ENCODE results near the gene RMND5A. TPM values are rescaled to one million over a fixed set of nuclear protein-coding genes. Genes with fewer than 3 reads are reported as not detected.

The RMND5A gene
- total RNA-seq, 1 experiment from 2014 or later = 34.1 TPM

GRCh38 chr2:86818114-86818801, 98.2 kb downstream of the RMND5A start:
- no peak for TF ChIP-seq EZH2phosphoT487 (IDR thresholded peaks at IDR 0.05; ENCODE audit: borderline replicate concordance, low read length)
- H2AFZ ChIP-seq (ENCODE audit: low read length) = no peak overlapping the region
- no peaks in the 10 kb centered on the region for H3F3A ChIP-seq (ENCODE audit: low read length, unreplicated experiment)
- H3K9ac ChIP-seq (ENCODE audit: low read length) = no peak overlapping the region
- no peak overlapping the region for H3K4me3 ChIP-seq (ENCODE audit: low read length)
- H3K4me1 ChIP-seq (ENCODE audit: insufficient read depth, low read length) = no peaks in the 10 kb centered on the region
- H3K9me2 ChIP-seq (replicated peaks; ENCODE audit: low read length) = no peaks in the 10 kb centered on the region
- H4K20me1 ChIP-seq (ENCODE audit: low read length) = no peaks in the 10 kb centered on the region
- no peak for DNase-seq
- intact Hi-C loops (cut with micrococcal nuclease) = no loop called here
- H3K9me3 ChIP-seq (ENCODE audit: low read length) = no peaks in the 10 kb centered on the region
- H3K27ac ChIP-seq (ENCODE audit: low read length) = no peak overlapping the region
- BruUV-seq (replicated peaks) = no TSS peak
- H3K36me3 ChIP-seq (ENCODE audit: low read depth, low read length) = no peaks in the 10 kb centered on the region
- CTCF ChIA-PET = no interaction called here
- H3K4me2 ChIP-seq (ENCODE audit: low read length) = no peak overlapping the region
- H3K79me2 ChIP-seq (ENCODE audit: low read length) = no peaks in the 10 kb centered on the region
- H3K27me3 ChIP-seq (ENCODE audit: low read length) = no peaks in the 10 kb centered on the region
- no peak for ATAC-seq
- POLR2A ChIA-PET (ENCODE audit: unreplicated experiment) = no interaction called here

GRCh38 chr2:86818957-86819356, 98.9 kb downstream of the RMND5A start:
- Histone ChIP-seq H3K36me3 (ENCODE audit: low read depth, low read length) (no peaks in the 10 kb centered on the region), H3K9me2 (replicated peaks; ENCODE audit: low read length) (no peaks in the 10 kb centered on the region), H3K9ac (ENCODE audit: low read length) (no peak overlapping the region), H3F3A (ENCODE audit: low read length, unreplicated experiment) (no peaks in the 10 kb centered on the region), H3K4me3 (ENCODE audit: low read length) (no peak overlapping the region), H3K27ac (ENCODE audit: low read length) (no peak overlapping the region), H3K9me3 (ENCODE audit: low read length) (no peaks in the 10 kb centered on the region), H3K79me2 (ENCODE audit: low read length) (no peaks in the 10 kb centered on the region), H2AFZ (ENCODE audit: low read length) (no peak overlapping the region), H3K4me2 (ENCODE audit: low read length) (no peak overlapping the region), H3K27me3 (ENCODE audit: low read length) (no peaks in the 10 kb centered on the region), H3K4me1 (ENCODE audit: insufficient read depth, low read length) (no peaks in the 10 kb centered on the region), H4K20me1 (ENCODE audit: low read length) (no peaks in the 10 kb centered on the region)
- ChIA-PET CTCF (no interaction called here), POLR2A (ENCODE audit: unreplicated experiment) (no interaction called here)
- ATAC-seq (no peak), DNase-seq (no peak)
- intact Hi-C loops (cut with micrococcal nuclease) = no loop called here
- TF ChIP-seq EZH2 (IDR thresholded peaks at IDR 0.05; ENCODE audit: low read length, unreplicated experiment) (no peak), EZH2phosphoT487 (IDR thresholded peaks at IDR 0.05; ENCODE audit: borderline replicate concordance, low read length) (no peak)
- TF ChIP-seq, protein P1, sequence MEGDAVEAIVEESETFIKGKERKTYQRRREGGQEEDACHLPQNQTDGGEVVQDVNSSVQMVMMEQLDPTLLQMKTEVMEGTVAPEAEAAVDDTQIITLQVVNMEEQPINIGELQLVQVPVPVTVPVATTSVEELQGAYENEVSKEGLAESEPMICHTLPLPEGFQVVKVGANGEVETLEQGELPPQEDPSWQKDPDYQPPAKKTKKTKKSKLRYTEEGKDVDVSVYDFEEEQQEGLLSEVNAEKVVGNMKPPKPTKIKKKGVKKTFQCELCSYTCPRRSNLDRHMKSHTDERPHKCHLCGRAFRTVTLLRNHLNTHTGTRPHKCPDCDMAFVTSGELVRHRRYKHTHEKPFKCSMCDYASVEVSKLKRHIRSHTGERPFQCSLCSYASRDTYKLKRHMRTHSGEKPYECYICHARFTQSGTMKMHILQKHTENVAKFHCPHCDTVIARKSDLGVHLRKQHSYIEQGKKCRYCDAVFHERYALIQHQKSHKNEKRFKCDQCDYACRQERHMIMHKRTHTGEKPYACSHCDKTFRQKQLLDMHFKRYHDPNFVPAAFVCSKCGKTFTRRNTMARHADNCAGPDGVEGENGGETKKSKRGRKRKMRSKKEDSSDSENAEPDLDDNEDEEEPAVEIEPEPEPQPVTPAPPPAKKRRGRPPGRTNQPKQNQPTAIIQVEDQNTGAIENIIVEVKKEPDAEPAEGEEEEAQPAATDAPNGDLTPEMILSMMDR (conservative IDR thresholded peaks at IDR 0.05; ENCODE audit: low read depth, low read length) = no peak
- no TSS peak for BruUV-seq (replicated peaks)

DNA sequence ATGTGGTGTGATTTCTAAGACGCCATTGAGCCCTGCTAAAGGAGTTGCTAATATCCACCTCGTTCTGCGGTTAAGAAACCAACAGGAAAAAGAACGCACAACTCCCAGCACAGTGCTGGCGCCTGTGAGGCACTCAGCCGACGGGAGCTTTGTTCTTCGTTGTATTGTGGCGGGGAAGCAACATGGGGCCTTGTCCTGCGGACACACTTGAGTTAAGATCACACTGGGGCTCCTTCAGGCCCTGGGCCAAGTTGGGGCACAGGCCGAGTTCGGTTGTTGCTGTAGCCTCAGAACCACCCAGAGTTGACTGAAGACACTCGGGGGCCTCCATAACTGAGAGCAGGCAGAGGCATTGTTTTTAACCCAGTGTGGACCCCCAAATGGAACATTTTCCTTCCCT, 101.2 kb downstream of the RMND5A start:
- Histone ChIP-seq H3K27me3 (ENCODE audit: low read length) (no peaks in the 10 kb centered on the region; the same call in 1 of the 2 replicates), H3K4me3 (ENCODE audit: low read length) (no peak overlapping the region), H3K36me3 (ENCODE audit: low read depth, low read length) (no peaks in the 10 kb centered on the region), H3K9ac (ENCODE audit: low read length) (no peak overlapping the region), H3K4me1 (ENCODE audit: insufficient read depth, low read length) (no peaks in the 10 kb centered on the region), H3K79me2 (ENCODE audit: low read length) (no peaks in the 10 kb centered on the region), H3K4me2 (ENCODE audit: low read length) (no peak overlapping the region), H2AFZ (ENCODE audit: low read length) (no peak overlapping the region), H3K9me3 (ENCODE audit: low read length) (no peaks in the 10 kb centered on the region), H4K20me1 (ENCODE audit: low read length) (no peaks in the 10 kb centered on the region), H3K9me2 (replicated peaks; ENCODE audit: low read length) (no peaks in the 10 kb centered on the region), H3K27ac (ENCODE audit: low read length) (no peak overlapping the region), H3F3A (ENCODE audit: low read length, unreplicated experiment) (no peaks in the 10 kb centered on the region)
- ATAC-seq = no peak
- TF ChIP-seq EZH2 (IDR thresholded peaks at IDR 0.05; ENCODE audit: low read length, unreplicated experiment) = no peak
- TF ChIP-seq, protein P1 (conservative IDR thresholded peaks at IDR 0.05; ENCODE audit: low read depth, low read length) = no peak
- TF ChIP-seq EZH2phosphoT487 (IDR thresholded peaks at IDR 0.05; ENCODE audit: borderline replicate concordance, low read length) = no peak
- ChIA-PET POLR2A (ENCODE audit: unreplicated experiment) (no interaction called here), CTCF (no interaction called here)
- BruUV-seq (replicated peaks) = no TSS peak
- intact Hi-C loops (cut with micrococcal nuclease) = no loop called here
- no peak for DNase-seq
